HG03469 (cell line): ENCODE measurements around the gene HDHD5.
A peak's percentile ranks its signal among the peaks of the same experiment; 100 is the strongest.

Experiments used
- ATAC-seq: cut with Tn5 transposase; IDR thresholded peaks from one replicate; pipeline ENCODE4 v1.9.1; 2021; ENCODE audit warnings: mild to moderate bottlenecking, moderate library complexity, moderate number of reproducible peaks; ENCODE audit not compliant: unreplicated experiment

The HDHD5 gene

GRCh38 chr22:17158568-17159503 is at the start of gene HDHD5:
Gene HDHD5 (minus strand): TSS chr22:17159277. CDS start chr22:17159251, 26 bp downstream.
- ATAC-seq: peak; percentile 52

GRCh38 chr22:17205432-17205831 is 46.4 kb upstream of the HDHD5 start:
- ATAC-seq: no peak

GRCh38 chr22:17201285-17201945 is 42.3 kb upstream of the HDHD5 start:
- no peak for ATAC-seq

- ATAC-seq: no peak
Measured at GRCh38 chr22:17199003-17199731, 40.1 kb upstream of the HDHD5 start.

- no peak for ATAC-seq
Measured at GRCh38 chr22:17198170-17199002, 39.3 kb upstream of the HDHD5 start.

DNA sequence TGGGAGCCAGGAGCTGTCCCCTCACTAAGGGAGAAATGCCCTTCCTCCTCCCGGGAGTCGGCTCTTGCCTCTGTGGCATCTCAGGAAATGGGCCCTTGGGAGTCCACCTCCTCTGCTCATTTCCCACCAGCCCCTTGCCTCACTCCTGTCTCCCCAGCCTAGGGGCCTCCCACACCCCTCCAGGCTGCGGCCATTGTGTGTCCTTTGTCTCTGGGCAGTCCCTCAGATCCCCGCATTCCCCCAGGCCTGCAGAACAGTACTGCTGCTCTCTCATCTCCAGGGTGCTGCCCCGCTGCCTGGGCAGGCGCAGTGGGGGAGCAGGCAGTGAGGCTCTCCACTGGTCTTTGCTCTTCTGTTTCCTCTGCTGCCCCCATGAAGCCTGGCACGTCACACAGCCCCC is 35.1 kb upstream of the HDHD5 start:
- ATAC-seq: no peak

DNA sequence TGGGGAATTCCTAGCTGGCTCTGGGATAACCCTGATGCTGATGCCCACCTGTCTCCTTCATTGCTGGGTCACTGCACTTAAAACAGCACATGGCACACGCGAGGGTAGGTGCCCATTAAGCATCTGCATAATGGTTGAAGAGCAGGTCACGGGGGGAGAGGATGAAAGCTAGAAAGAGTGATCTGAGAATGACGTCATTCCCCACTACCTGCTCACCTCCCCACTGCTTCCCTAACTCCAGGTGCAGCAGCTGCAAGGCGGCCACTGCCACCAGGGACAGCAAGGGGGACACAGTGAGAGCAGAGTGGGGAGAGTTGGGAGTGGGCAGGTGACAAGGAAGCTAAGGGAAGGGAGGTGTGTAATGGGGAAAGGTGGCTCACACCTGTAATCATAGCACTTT is 33.1 kb upstream of the HDHD5 start:
- no peak for ATAC-seq

- no peak for ATAC-seq
Measured at GRCh38 chr22:17191163-17191784, 32.2 kb upstream of the HDHD5 start.

DNA sequence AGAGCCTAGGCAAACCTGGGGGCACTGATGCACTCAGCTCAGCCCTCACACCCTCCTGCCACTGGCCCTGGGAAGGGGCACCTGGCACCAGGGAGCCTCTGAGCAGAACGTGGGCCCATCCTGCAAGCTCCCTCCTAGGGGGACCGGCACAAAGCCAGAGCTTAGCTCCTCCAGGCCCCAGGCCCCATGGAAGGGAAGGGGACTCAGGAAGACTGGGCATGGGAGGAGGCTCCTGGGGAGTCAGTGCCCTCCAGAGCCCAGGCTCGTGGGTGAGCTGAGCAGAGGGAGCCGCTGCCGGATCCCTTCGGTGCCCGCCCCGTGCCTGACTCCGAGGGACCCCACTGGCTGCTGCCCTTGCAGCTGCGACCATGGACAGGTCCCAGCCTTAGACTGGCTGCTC is 31.6 kb upstream of the HDHD5 start:
- ATAC-seq: no peak

GRCh38 chr22:17176715-17177114 is 17.6 kb upstream of the HDHD5 start:
- ATAC-seq: no peak

- no peak for ATAC-seq
Measured at GRCh38 chr22:17172029-17172833, 13.2 kb upstream of the HDHD5 start.

DNA sequence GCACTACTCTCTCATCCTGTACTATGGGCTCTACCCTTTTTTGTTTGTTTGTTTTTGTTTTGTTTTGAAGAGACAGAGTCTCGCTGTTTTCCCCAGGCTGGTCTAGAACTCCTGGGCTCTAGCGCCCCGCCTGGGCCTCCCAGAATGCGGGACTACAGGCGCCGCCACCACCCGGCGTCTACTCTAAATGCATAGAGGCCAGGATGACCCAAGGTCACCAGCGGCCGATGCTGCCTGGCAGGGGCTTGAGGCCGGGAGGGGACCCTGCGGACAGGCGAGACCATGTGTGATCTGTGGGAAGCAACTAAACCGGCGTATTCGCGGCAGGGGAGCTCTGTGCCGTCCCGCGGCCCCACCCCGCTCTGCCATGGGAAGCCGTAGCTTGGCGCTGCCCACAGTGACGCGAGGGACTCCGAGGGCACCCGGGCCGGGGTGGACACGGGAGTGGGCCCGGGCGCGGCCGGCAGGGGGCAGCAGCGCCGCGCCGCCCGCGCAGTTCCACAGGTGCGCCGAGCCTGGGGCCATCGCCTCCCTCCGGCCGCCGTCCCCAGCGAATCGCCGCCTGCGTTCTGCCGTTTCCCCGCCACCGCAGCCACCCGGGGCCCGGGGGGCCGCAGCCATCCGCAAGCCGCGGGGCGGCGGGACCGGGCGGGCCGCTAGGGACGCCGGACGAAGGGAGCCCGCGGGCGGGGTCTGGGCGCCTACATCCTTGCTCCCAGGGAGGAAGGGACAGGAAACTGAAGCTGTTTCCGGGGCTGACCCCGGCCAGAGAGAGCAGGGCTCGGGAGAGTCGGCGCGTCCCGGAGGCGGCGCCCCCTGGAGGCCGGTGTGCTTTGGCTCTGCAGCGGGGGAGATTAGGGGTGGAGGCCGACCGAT is 12.3 kb upstream of the HDHD5 start:
- ATAC-seq: peak; percentile 74

- ATAC-seq: no peak
Measured at GRCh38 chr22:17167486-17167885, 8.4 kb upstream of the HDHD5 start.

- ATAC-seq: no peak
Measured at GRCh38 chr22:17164392-17165024, 5.4 kb upstream of the HDHD5 start.

DNA sequence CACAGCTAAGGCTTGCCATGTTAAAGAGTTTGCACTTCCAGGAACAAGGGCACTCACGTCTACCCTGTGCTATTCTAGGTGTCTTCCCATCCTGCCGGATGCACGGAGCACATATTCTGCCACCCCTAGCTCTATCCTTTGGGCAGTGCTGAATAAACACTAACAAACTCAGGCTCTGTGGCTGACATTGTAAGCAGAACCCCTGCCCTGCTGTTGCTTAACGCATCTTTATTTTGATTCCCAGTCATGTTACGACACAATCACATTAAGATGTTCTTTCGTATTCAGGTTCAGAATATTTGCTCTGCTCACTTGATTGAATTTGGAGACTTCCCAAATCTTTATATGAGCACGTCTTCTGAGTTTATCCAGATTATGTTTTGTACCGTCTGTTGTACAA is 3.7 kb upstream of the HDHD5 start:
- no peak for ATAC-seq

DNA sequence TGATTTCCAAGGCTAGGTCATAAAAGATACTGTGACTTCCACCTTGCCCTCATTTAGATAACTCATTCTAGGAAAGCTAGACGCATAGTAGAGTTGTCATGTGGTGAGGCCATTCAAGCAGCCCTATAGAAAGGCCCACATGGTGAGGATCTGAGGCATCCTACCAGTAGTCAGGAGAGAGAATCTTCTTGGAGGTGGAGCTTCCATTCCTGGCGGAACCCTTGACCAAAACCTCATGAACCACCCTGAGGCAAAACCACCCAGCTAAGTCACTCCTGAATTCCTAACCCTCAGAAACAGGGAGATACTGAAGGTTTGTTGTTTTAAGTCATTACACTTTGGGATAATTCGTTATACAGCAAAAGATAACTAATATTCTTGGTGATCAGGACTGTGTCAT is 2.9 kb upstream of the HDHD5 start:
- no peak for ATAC-seq

DNA sequence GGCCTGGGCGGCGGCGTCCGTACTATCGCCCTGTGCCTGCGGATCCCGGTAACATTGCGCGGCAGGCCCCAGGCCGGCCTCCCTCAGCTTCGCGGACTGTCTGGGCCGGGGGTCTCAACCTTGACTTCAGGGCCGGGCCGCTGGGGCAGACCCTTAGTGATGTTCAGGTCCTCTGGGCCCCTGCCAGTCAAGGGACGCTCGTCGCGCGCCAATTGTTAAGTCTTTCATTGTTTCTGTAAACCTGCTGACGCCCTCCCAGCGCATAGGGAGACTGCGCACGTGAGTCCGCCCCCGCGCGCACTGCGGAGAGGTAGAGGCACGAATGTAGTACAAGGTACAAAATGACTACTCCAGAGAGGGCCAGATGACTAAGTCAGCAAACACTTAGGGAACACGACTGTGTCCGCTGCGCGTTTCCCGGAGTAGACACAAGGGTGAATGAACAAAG is 451 bp upstream of the HDHD5 start:
- ATAC-seq: peak; percentile 20

DNA sequence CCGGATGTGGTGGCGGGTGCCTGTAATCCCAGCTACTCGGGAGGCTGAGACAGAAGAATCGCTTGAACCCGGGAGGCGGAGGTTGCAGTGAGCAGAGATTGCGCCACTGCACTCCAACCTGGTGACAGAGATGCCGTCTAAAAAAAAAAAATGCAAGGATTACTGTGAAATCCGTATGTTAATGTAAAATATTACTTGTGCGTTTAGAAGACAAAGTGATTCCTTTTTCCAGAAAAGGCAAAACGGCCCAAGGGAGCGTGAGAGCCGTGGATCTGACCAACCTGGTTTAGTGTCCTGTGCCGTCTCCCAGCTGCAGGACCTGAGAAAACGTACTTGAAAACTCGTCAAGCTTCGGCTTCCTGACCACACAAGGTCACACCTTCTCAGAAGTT is 905 bp downstream of the HDHD5 start:
- no peak for ATAC-seq
